ENCODE data around the gene ARPP19. TPM values are rescaled to one million over a fixed set of nuclear protein-coding genes. Genes with fewer than 3 reads are reported as not detected.

ARPP19 gene
- polyA plus RNA-seq, 1 of the 3 experiments (the other 2 are of a cell fraction), result 29.0 TPM

GRCh38 chr15:52527196-52527910 lies 41.5 kb downstream of the ARPP19 start:
- no peaks in the 10 kb centered on the region for H3K36me3 ChIP-seq (replicated peaks in 1 of 2; ENCODE audit: control insufficient read depth in 1 of 2, insufficient read depth in 2 of 2, low read length in 1 of 2)
- no peaks in the 10 kb centered on the region for H3K27me3 ChIP-seq (ENCODE audit: insufficient read depth)
- peak overlapping the region; percentile 83 to 93 for H3K4me3 ChIP-seq (ENCODE audit: low read depth in 2 of 2, low read length in 1 of 2)
- H3K79me2 ChIP-seq (ENCODE audit: insufficient read depth), result peaks cover 35% of the 10 kb centered on the region
- POLR2A ChIA-PET, result no interaction called here
- peaks cover 0 to 13% of the 10 kb centered on the region in 2 experiments; a peak in 2 of 4 replicates for H3K4me1 ChIP-seq (ENCODE audit: control insufficient read depth in 1 of 2, insufficient read depth in 2 of 2, low read depth in 1 of 2, low read length in 1 of 2)
- H3K9ac ChIP-seq, result no peak overlapping the region; the same call in 1 of the 2 replicates
- no peak overlapping the region for H2AFZ ChIP-seq (ENCODE audit: low read depth)
- WGBS (ENCODE audit: low lambda C conversion rate), result 90% methylated on average over 7 of the region's 7 CpGs
- H3F3A ChIP-seq (replicated peaks; ENCODE audit: insufficient read depth), result peaks cover 10% of the 10 kb centered on the region
- DNase-seq, result no peak
- H3K9me3 ChIP-seq, result no peaks in the 10 kb centered on the region
- H3K27ac ChIP-seq (ENCODE audit: low read depth in 2 of 2, low read length in 1 of 2), result no peak overlapping the region; a peak in 1 of 4 replicates
- TF ChIP-seq GATA2 (CRISPR knock-in tag; IDR thresholded peaks at IDR 0.05), result no peak
- TF ChIP-seq IRF3 (IDR thresholded peaks at IDR 0.05; ENCODE audit: low read depth, low read length), result no peak
- TF ChIP-seq, protein P1, sequence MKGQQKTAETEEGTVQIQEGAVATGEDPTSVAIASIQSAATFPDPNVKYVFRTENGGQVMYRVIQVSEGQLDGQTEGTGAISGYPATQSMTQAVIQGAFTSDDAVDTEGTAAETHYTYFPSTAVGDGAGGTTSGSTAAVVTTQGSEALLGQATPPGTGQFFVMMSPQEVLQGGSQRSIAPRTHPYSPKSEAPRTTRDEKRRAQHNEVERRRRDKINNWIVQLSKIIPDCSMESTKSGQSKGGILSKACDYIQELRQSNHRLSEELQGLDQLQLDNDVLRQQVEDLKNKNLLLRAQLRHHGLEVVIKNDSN (IDR thresholded peaks at IDR 0.05; ENCODE audit: borderline replicate concordance, low read depth), result no peak
- no peak for TF ChIP-seq RCOR1 (IDR thresholded peaks at IDR 0.05; ENCODE audit: low read length)
- TF ChIP-seq NRF1 (IDR thresholded peaks at IDR 0.05; ENCODE audit: low read depth, low read length), result no peak
- TF ChIP-seq RXRA (IDR thresholded peaks at IDR 0.05; ENCODE audit: borderline replicate concordance, low read depth), result no peak
- TF ChIP-seq SMC3 (IDR thresholded peaks at IDR 0.05; ENCODE audit: low read depth, low read length), result no peak
- no peak for TF ChIP-seq EP300 (IDR thresholded peaks at IDR 0.05; ENCODE audit: borderline replicate concordance in 1 of 2, low read depth in 1 of 2, low read length in 1 of 2)
- no peak for TF ChIP-seq SIN3A (IDR thresholded peaks at IDR 0.05; ENCODE audit: borderline replicate concordance, low read depth, low read length)
- TF ChIP-seq NFIC (IDR thresholded peaks at IDR 0.05; ENCODE audit: borderline replicate concordance), result no peak
- TF ChIP-seq CTCF (IDR thresholded peaks at IDR 0.05), result no peak
- no peak for TF ChIP-seq RFX5 (IDR thresholded peaks at IDR 0.05; ENCODE audit: low read length)
- TF ChIP-seq TCF12 (IDR thresholded peaks at IDR 0.05), result no peak
- no peak for TF ChIP-seq MXI1 (IDR thresholded peaks at IDR 0.05; ENCODE audit: low read depth, low read length)
- TF ChIP-seq POLR2AphosphoS5 (IDR thresholded peaks at IDR 0.05; ENCODE audit: low read depth, low read length), result no peak
- TF ChIP-seq, protein P2, sequence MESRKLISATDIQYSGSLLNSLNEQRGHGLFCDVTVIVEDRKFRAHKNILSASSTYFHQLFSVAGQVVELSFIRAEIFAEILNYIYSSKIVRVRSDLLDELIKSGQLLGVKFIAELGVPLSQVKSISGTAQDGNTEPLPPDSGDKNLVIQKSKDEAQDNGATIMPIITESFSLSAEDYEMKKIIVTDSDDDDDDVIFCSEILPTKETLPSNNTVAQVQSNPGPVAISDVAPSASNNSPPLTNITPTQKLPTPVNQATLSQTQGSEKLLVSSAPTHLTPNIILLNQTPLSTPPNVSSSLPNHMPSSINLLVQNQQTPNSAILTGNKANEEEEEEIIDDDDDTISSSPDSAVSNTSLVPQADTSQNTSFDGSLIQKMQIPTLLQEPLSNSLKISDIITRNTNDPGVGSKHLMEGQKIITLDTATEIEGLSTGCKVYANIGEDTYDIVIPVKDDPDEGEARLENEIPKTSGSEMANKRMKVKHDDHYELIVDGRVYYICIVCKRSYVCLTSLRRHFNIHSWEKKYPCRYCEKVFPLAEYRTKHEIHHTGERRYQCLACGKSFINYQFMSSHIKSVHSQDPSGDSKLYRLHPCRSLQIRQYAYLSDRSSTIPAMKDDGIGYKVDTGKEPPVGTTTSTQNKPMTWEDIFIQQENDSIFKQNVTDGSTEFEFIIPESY (IDR thresholded peaks at IDR 0.05; ENCODE audit: borderline replicate concordance, low read depth), result no peak
- no peak for TF ChIP-seq FOSL2 (IDR thresholded peaks at IDR 0.05; ENCODE audit: borderline replicate concordance, low read depth)
- TF ChIP-seq FOXJ3 (CRISPR knock-in tag; IDR thresholded peaks at IDR 0.05), result no peak
- H4K20me1 ChIP-seq (ENCODE audit: insufficient read depth), result peaks cover 8% of the 10 kb centered on the region
- CTCF ChIA-PET, result interaction anchor here (1.2 to 1.5 kb wide), 2 partner anchors 195 to 196 kb away, joined by 3 read pairs; no protein-coding TSS in a partner anchor
- H3K4me2 ChIP-seq, result peak overlapping the region; percentile 90
- no peaks in the 10 kb centered on the region for H3K9me2 ChIP-seq
